NCI-H2081 treated with DMSO at 0.1 percent for 48 hours (cell line): ENCODE data around the gene GPX7.

Experiments used
- DNase-seq: peaks from one replicate; lab custom pipeline; 2025; lab: John Stamatoyannopoulos, UW

The GPX7 gene

DNA sequence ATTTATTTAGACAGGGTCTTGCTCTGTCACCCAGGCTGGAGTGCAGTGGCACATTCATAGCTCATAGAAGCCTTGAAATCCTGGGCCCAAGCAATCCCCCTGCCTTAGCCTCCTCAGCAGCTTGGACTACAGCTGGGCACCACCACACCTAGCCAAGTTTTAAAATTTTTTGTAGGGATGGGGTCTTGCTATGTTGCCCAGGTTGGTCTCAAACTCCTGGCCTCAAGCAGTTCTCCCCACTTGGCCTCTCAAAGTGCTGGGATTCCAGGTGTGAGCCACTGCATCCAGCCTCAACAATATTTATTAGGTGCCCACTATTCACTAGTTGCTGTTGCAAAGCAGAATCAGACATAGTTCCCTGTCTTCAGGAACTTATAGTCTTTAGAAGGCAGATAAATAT is 14.1 kb upstream of the GPX7 start:
- DNase-seq: no peak

DNA sequence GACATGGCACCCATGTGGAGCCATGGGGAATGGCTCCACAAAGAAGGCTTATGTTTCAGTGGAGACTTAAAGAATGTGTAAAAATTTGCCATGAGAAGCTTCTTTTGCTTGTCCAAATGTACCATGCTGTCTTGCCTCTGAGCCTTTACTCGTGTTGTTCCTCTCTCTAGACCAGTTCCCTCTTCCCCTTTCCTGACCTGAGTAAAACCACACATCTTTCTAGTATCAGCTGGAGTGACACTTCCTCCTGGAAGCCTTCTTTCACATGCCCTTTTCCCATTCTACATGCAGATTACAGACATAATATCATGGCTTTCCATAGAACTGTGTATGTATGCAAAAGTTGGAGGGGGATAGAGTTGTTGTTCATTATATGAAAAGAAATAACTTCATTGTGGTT is 13.6 kb upstream of the GPX7 start:
- no peak for DNase-seq

DNA sequence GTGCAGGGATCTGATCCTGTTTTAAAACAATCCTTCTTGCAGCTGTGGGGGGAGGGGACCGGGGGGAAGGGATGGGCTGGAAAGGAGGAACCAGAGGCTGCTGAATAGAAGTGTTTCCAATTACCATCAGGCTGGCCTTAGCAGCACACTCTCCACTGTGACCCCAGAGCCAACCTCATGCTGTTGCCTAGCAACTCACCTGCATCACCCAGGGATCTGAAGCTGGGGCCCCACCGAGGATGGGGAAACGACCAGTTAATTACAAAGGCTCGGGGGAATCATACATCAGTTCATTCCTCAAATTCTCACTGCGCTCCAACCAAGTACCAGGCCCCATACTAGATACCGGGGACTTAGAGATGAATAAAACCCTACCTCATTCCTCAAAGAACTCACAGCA is 11.9 kb upstream of the GPX7 start:
- no peak for DNase-seq

GRCh38 chr1:52592637-52593323 is 9.4 kb upstream of the GPX7 start:
- DNase-seq: no peak

GRCh38 chr1:52593495-52593894 is 8.7 kb upstream of the GPX7 start:
- no peak for DNase-seq

- DNase-seq: no peak
Observed at GRCh38 chr1:52595061-52595460, 7.1 kb upstream of the GPX7 start.

GRCh38 chr1:52597912-52598311 is 4.3 kb upstream of the GPX7 start:
- no peak for DNase-seq

DNA sequence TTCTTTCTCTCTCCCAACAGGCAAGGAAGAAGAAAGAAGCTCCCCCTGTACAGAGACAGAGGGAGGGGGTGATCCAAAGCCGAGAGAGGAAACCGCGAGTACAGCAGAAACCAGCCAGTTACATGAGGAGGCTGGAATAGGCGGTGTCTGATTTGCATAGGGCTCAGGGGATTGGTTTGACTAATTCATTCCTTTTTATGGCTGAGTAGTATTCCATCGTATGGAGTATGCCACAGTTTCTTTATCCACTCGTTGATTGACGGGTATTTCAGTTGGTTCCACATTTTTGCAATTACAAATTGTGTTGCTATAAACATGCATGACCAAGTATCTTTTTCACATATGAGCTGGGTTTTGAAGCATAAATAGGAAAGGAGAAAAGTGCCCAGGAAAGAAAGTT is 3.4 kb upstream of the GPX7 start:
- DNase-seq: no peak

- no peak for DNase-seq
Observed at GRCh38 chr1:52599236-52599635, 2.9 kb upstream of the GPX7 start.

DNA sequence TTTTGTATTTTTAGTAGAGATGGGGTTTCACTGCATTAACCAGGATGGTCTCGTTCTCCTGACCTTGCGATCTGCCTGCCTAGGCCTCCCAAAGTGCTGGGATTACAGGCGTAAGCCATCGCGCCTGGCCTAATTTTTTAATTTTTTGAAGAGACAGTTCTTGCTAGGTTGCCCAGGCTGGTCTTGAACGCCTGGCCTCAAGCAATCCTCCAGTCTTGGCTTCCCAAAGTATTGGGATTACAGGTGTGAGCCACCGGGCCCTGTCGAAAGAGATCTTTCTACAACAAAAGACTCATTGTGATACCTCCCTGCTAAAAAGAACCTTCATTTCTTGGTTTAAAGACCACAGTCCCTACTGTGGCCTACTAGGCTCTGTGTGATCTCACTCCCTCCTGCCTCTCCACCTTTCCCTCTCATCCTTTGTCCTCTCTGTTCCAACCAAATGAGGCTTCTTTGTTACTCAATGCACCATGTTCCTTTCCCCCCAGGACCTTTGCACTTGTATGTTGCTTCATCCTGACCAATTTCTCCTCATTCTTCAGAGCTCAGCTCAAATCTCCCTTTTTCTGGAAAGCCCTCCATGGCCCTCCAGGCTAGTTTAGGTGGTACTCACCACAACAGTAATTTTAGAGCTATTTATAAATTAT is 1.5 kb upstream of the GPX7 start:
- DNase-seq: no peak

GRCh38 chr1:52601519-52601918 is 652 bp upstream of the GPX7 start:
- no peak for DNase-seq

GRCh38 chr1:52602856-52603600 is 857 bp downstream of the GPX7 start:
- no peak for DNase-seq

DNA sequence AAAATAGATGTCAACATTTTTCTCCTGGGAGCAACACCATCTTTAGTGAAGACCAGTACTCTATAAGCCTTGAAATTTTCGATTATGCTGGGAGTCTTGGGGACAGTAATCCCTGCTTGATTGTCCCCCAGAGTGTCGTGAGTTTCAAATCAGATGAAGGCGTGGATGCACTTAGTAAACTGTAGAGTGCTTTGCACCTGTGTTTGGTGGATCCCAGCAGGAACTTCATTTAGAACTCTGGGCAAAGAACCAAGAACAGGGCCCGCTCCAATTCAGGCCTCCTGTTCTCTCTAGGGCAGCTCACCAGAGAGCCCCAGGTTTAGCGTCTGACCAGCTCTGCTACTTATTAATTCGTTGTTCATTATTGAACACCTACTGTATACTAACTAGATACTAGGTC is 1.5 kb downstream of the GPX7 start:
- DNase-seq: no peak

DNA sequence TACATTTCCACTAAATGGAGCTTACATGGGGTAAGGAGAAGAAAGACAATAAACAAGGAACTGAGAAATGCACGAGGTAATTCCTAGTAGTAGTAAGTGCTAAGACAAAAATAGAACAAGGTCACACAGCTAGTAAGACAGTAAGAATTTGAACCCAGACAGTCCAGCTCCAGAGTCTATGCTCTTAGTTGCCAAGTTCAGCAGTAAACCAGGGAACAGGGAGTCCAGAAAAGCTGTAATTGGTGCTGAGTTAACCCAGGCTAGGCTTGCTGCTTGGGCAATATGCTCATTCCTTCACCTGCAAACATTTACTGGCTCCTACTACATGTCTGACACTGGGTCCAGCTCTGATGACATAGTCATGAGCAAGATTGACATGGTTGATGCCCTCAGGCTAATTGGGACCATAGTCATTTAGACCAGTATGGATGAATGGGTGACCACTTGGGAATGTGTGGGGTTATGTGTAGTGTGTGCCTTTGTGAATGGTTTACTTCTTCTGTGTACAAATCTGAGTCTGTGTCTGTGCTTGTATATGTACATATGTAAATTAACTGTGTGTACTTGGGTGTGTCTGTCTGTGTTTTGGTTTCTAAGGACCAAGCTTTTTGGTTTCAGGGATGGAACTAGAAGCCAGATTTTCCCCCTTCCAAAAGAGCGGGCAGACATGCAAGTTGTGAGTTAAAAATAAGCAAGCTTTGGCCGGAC is 2.0 kb downstream of the GPX7 start:
- no peak for DNase-seq

GRCh38 chr1:52613636-52614373 is 11.6 kb downstream of the GPX7 start:
- DNase-seq: no peak

DNA sequence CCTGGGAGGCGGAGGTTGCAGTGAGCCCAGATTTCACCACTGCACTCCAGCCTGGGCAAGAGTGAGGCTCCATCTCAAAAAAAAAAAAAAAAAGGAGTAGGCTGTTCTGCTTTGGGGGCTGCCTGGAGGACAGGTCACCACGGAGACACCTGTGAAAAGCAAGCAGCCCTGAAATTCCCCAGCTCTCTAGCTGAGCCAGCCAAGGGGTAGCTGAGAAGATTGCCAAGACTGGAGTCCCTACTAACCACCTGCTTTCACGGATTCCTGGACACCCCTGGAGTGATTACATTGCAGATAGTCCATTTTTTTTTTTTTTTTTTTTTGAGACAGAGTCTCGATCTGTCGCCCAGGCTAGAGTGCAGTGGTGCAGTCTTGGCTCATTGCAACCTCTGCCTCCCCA is 12.5 kb downstream of the GPX7 start:
- DNase-seq: no peak

DNA sequence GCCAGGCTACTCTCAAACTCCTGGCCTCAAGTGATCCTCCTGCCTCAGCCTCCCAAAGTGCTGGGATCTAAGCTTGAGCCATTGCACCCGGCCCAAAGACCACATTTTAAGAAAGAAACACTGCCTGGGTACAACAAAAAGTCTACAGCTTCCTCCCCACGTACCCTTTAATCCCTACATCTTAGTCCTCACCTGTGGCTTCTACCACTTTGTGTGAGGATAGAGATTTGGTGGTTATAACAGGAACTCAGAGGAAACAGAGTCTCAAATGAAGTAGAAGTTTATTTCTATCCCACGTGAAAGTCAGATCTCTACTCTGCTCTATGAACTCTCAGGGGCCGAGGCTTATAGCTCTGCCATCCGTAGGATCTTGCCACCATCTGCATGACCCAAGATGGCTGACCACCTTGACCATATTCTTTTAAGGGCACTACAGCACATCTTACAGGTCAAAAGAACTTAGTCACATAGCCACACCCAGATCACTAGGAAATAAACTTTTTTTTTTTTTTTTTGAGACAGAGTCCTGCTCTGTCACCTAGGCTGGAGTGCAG is 13.4 kb downstream of the GPX7 start:
- no peak for DNase-seq

DNA sequence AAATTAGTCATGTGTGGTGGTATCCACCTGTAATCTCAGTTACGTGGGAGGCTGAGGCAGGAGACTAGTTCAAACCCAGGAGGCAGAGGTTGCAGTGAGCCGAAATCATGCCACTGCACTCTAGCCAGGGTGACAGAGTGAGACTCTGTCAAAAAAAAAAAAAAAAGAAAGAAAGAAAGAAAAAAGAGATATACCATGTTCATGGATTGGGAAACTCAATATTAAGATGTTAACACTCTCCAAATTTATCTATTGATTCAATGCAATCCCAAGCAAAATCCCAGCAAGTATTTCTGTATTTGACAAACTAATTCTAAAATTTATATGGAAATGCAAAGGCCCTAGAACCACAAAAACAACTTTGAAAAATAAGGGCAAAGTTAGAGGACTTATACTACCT is 19.8 kb downstream of the GPX7 start:
- DNase-seq: no peak

- no peak for DNase-seq
Observed at GRCh38 chr1:52623812-52624211, 21.6 kb downstream of the GPX7 start.

DNA sequence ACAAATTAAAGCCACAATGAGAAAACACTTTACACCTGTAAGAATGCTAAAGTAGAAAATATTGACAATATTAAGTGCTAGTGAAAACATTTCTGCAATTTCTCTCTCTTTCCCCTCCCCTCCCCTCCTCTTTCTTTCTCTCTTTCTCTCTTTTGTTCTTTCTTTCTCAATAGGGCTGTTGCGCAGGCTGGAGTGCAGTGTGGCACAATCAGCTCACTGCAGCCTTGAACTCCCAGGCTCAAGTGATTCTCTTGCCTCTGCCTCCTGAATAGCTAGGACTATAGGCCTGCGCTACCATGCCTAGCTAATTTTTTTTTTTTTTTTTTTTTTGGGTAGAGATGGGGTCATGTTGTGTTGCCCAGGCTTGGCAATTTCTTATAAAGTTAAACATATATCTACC is 24.9 kb downstream of the GPX7 start:
- DNase-seq: no peak

DNA sequence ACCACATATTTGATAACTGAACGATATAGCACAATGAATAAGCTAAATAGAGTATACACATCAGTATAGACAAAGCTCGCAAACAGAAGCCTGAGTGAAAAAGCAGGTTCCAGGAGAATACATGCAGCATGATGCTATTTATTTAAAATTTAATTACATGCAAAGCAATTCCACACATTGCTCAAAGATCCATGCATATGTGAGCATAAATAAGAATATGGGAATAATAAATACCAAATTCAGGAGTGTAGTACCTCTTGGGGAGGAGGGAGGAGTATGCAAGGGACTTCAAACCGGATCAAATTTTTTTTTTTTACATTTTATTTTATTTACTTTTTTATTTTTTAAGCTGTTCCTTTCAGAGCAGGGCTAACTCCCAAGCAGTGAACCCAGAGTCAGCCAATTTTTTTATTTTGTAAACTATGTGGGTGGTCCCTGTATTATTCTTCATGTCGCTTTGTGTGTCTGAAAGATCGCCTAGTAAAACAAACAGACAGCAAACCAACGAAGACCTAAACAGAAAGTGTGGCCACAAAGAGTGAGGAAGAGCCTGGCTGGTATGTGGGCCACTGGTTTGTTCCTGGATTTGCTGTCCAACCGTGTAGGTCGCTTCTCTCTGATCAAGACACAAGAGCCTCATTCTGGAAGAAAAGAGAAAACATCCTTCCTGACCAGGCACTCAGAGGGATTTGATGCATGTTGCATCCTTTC is 26.6 kb downstream of the GPX7 start:
- no peak for DNase-seq
